VCaP (cell line): ENCODE data around the gene EEF1A2.

Experiments used
- H3K27ac ChIP-seq: fragments of 450-650 bp; 2 replicates; pipeline ENCODE4 v1.5.1; 2017
- TF ChIP-seq, protein P1 (sequence below): fragments of 450-650 bp; conservative IDR thresholded peaks from 2 replicates; pipeline ENCODE4 v1.5.1; 2017; ENCODE audit warnings: mild to moderate bottlenecking, moderate library complexity

Gene EEF1A2

DNA sequence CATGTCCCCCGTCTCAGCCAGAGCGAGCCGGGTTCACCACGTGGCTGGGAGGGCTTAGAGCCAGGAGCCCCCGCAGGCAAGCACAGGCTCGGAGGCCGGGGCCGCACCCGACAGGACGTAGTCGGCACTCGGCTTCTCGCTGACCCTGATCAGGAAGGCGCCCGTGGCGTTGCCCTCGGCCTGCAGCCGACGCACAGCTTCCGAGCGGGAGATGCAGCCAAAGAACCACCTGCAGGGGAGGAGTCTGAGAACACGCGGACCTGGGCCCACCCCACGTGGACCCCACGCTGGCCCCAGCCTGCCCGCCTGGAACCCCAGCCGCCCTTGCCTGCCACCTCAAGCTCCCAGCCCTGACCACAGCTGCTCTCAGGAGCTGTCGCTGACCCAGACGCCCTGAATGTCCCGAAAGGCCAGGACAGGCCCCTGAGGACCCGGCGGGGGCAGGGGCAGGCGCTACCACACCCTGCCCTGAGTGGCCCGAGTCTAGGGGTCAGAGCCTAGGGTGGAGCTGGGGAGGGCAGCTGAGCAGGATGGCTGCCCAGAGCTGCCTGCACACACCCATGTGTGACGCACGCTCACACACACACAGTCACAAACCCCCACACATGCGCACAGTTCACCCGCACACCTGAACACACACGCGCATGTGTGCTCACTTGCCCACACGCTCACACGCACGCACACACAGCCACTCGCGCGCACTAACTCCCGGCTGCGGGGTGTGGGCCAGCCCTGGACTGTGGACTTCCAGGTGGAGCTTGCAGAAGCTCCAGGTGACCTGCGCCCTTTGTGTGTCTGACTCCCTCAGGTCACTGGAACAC is 36.2 kb upstream of the EEF1A2 start:
- H3K27ac ChIP-seq = peak overlapping the region; percentile 88
- TF ChIP-seq, protein P1, sequence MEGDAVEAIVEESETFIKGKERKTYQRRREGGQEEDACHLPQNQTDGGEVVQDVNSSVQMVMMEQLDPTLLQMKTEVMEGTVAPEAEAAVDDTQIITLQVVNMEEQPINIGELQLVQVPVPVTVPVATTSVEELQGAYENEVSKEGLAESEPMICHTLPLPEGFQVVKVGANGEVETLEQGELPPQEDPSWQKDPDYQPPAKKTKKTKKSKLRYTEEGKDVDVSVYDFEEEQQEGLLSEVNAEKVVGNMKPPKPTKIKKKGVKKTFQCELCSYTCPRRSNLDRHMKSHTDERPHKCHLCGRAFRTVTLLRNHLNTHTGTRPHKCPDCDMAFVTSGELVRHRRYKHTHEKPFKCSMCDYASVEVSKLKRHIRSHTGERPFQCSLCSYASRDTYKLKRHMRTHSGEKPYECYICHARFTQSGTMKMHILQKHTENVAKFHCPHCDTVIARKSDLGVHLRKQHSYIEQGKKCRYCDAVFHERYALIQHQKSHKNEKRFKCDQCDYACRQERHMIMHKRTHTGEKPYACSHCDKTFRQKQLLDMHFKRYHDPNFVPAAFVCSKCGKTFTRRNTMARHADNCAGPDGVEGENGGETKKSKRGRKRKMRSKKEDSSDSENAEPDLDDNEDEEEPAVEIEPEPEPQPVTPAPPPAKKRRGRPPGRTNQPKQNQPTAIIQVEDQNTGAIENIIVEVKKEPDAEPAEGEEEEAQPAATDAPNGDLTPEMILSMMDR = no peak

DNA sequence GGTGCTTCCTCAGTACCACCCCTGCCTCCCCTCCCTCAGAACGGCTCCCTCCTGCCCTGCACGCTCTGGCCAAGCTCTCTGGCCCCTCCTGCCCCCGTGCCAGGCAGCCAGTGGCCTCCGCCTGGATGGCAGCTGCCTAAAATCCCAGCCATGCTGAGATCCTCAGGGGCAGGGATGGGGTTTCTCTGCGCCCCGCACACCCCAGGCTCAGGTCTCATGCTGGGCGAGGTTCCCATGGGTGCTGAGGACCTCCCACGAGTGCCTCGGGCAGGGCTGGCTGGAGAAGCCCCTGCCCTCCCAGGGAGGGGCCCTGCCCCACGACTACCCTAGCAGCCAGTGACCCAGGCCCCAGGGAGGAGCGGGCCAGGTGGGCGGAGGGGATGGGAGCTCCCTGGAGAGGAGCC is 35.5 kb upstream of the EEF1A2 start:
- TF ChIP-seq, protein P1 = no peak
- H3K27ac ChIP-seq = peak overlapping the region; percentile 88

DNA sequence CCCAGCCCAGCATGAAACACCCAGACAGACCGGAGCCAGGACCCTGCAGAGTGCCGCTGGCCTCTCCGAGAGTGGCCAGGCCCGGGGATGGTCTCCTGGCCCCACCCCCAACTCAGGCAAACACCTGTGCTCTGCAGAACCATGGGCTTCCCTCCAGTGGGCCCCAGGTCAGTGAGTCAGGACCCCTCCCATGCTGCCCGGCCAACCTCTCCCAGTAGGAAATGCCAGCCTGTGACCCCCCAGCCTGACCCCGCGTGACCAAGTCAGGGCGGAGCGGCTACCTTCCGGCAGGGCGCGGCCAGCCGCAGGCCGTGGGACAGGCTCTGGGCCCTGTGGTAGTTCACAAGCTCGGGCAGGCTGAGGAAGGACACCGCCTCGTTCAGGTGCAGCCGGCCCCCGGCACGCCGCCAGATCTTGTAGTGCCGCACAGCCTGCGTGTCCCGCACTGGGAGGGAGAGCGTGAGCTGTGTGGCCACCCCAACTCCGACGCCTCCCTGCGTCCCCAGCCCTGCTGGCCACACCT is 35.0 kb upstream of the EEF1A2 start:
- peak overlapping the region; percentile 88 for H3K27ac ChIP-seq
- TF ChIP-seq, protein P1 = no peak

DNA sequence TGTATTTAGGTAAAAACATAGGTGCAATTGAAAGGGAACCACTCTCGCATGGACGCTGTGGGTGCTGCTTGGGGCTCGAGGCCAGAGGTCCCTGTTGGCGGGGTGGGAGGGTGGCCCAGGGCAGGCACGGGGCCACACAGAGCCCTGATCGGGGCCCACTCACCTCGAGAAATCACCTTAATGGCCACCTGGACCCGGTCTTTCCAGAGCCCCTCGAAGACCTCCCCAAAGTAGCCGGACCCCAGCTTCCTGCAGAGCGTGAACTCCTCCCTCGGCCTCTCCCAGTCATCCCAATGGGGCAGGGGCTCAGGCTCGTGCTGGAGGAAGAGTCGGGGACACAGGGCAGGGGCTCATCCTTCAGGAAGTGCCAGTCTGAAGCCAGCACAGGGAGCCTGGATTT is 34.5 kb upstream of the EEF1A2 start:
- TF ChIP-seq, protein P1 = no peak
- H3K27ac ChIP-seq = peak overlapping the region; percentile 88

DNA sequence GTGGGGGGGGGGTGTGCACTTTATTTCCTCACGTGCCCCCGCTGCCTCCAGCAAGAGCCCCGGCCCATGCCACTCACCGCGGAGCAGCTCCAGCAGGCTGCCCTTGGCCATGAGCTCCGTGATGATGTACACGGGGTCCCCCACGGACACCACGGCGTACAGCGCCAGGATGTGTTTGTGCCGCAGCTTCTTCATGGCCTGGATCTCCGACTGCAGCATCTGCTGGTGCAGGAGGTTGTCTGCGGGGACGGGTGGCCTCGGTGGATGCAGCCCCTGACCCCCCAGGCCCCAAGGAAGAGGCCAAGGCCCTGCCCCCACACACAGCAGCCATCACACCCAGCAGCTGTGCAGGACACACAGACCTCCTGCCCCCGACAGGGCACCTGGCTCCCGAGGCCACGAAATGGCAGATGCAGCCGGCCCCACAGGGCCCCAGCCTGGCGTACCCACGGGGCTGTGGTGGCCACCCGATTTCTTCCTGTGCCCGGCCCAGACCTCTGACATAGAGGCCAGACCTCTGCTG is 33.6 kb upstream of the EEF1A2 start:
- TF ChIP-seq, protein P1 = no peak
- H3K27ac ChIP-seq = peak overlapping the region; percentile 88; the same call in 1 of the 2 replicates

DNA sequence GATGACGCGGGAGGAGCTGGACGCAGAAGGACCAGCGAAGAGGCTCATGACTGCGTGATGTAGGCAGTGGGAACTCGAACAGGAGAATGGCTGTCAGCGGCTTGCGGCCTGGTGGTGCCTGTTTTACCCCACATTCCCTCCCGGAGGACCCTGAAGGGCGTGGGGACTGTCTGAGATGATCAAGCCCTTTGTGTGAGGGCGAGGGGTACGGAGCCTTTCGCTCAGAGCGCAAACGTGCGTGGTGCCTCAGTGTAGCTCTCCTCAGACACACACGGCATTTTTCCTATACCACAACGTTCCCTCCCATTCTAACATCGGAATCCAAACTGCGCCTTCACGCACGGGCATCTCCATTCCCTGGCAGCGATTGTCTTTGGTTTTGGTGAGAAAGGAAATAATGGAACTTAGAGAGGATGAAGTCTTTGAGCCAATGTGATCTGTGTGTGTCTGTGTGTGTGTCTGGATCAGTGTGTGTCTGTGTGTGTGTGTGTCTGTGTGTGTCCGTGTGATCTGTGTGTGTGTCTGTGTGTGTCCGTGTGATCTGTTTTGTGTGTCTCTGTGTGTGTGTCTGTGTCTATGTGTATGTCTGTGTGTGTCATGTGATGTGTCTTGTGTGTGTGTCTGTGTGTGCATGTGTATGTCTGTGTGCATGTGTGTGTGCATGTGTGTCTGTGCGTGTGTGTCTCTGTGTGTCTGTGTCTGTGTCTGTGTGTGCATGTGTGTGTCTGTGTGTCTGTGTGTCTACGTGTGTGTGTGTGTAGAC is 33.0 kb upstream of the EEF1A2 start:
- TF ChIP-seq, protein P1 = no peak
- 0 out of 2 replicates have a peak overlapping the region, but pooled peaks have one; percentile 88 for H3K27ac ChIP-seq

DNA sequence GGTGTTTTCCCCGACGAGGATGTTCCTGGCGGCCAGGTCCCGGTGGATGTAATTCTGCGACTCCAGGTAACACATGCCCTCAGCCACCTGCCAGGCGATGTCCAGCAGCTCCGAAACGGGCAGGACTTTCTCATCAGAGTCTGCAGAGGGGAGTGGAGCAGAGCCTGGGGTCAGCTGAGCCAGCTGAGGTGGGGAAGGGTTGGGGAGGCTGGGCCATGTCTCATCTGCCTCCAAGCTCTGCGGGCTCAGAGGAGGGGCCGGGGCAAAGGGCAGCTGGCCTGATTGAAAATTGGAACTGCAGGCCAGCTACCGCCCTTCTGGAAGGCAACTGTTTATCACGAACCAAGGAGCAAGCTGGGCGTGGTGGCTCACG is 31.9 kb upstream of the EEF1A2 start:
- H3K27ac ChIP-seq = no peak overlapping the region
- TF ChIP-seq, protein P1 = no peak
